HG02798 (cell line): ENCODE results near the gene NDUFV2.
"Not testable (repeated sequence)": the region's sequence is repeated elsewhere in the genome, so short reads cannot be mapped to it uniquely, and the experiment has no call there.

Experiments used
- ATAC-seq: cut with Tn5 transposase; IDR thresholded peaks from one replicate; pipeline ENCODE4 v1.9.1; 2021; ENCODE audit warnings: mild to moderate bottlenecking; ENCODE audit not compliant: unreplicated experiment, poor library complexity

NDUFV2 gene

GRCh38 chr18:9088727-9089126, 13.8 kb upstream of the NDUFV2 start:
- ATAC-seq = not testable (repeated sequence)

GRCh38 chr18:9090578-9090977, 11.9 kb upstream of the NDUFV2 start:
- no peak for ATAC-seq

DNA sequence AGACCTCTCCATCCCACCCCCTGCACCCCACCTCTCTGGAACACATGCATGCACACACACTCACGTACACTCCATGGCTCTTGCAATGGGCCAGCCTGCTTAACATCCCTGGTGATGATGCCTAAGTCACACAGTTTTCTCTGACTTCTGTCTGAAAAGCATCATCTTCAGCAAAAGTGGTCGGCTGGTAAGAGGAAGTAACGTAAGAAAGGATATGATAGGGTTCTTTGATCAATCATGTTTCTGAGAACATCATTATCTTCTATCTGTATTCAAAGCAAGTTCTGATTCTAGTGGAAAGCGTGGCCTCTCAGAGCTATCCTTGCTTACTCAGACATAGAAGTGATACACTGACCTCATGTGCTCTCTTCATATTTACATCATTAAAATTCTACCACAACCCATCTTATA, 11.4 kb upstream of the NDUFV2 start:
- ATAC-seq = no peak

- ATAC-seq = no peak
Measured at GRCh38 chr18:9092665-9093064, 9.8 kb upstream of the NDUFV2 start.

GRCh38 chr18:9093109-9093508, 9.4 kb upstream of the NDUFV2 start:
- not testable (repeated sequence) for ATAC-seq

DNA sequence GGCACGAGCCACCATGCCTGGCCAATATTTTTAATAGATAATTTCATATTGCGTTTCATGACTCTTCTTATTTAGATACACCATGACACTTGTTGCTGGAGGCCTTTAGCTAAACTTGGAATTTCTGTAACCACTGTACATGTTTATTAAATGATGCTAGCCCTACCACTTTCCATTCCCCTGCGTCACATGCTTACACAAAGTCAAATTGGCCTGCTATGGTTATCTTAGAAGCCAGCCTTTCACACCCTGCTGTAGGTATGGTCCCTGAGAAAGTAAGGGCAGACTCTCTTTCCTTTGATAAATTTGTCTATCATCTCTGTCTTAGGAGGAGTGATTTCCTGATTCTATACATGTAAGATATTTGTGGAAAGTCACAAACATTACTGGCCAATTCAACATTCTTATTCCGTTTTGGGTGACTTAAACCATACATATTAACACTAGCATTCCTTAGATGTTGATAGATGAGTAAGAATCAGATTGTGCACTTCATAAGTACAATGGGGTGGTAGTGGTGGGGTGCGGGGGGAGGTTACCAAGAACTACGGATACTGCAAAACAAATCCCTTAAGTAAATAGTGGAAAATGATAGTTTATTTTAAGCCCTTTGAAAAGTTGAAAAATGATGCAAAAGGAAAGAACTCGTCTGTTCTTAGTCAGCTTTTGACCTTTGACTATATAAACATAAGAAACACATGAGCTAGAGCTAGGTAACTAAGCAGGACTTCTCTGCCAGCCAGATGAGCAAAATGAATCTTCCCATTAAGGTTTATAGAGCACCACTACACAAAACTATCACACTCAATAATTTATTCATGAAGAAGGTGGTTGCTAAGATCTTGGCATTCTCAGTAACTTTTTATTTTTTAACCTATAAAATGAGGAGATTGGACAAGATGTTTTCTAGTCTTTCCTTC, 7.9 kb upstream of the NDUFV2 start:
- no peak for ATAC-seq

- peak; percentile 86 for ATAC-seq
Measured at GRCh38 chr18:9095297-9096006, 7.0 kb upstream of the NDUFV2 start.

DNA sequence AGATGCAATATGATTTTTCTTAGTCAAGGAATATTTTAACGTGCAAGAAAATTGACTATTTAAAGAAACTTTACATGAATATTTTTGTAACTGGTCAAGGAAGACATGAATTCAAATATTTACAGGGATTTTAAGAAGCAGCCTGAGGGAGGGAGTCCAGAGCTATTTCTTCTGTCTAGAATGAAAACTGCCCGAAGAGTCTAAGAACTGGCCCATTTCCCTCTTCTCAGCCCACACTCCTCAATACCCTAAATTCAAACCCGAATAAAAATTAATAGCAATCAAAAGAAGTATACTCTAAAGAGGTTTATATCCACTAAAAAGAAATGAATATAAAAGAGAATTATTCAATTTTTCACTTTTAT, 6.5 kb upstream of the NDUFV2 start:
- no peak for ATAC-seq

DNA sequence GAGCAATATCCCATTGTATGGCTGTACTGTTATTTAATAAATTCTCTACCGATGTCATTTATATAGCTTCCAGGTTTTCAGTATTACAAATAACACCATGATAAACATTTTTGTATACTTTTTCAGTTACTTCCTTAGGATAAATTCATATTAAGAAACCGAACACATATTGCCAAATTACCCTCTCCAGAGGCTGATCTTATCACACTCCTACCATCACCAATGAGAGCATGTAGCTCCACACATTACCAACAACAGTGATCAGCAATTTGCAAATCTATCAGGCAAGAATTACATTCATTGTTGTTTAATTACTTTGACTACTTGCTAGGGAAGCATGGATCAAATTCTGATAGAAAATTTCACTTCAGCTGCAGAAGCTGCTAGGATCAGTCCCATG, 5.8 kb upstream of the NDUFV2 start:
- no peak for ATAC-seq

- ATAC-seq = no peak
Measured at GRCh38 chr18:9097349-9097748, 5.2 kb upstream of the NDUFV2 start.

GRCh38 chr18:9100796-9101195, 1.7 kb upstream of the NDUFV2 start:
- ATAC-seq = no peak

GRCh38 chr18:9101730-9102507, 580 bp upstream of the NDUFV2 start:
- ATAC-seq = peak; percentile 1

GRCh38 chr18:9103376-9103873, 926 bp downstream of the NDUFV2 start:
- ATAC-seq = no peak

DNA sequence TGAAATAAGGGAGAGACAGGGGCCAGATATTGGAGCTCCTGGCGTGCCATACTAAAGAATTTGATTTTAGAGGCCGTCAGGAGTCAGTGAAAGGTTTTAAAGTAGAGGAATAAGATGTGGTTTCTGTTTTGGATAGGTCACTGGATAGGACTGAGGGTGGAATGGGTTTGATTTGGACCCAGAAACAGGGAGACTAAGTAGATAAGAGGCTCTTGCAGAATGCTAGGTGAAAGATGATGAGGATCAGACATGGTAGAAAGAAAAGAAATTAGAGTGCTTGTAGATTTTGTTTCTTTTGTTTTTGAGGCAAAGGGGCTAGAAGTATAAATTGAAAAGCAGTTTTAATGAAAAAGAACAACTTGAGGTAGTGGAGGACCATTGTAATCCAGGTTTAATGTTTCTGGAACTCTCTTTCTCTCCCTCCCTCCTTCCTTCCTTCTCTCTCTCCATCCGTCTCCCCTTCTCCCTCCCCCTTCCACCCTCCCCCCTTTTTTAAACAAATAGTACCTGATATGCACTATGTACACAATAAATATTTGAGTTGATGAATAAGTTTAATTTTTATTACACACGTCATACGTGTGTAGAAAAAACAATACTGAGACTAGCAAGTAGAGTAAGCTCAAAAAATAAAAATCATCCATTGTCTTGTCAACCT, 1.9 kb downstream of the NDUFV2 start:
- no peak for ATAC-seq

DNA sequence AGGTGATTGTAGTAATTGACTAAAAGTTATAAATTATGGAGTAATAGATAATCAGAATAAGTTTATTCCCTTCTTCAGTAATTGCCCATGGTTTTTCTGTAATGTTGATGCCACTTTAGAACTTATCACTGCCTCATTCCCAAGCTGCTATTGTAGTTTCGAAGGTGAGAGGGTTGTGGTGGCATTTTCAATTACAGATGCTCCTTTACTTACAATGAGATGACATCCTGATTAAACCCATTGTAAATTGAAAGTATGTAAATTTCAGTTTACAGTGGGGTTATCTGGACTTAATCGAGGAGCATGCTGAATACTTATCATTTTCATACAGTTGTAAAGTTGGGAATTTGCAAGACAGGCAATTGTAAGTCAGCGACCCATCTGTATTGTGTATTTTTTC, 2.9 kb downstream of the NDUFV2 start:
- no peak for ATAC-seq

DNA sequence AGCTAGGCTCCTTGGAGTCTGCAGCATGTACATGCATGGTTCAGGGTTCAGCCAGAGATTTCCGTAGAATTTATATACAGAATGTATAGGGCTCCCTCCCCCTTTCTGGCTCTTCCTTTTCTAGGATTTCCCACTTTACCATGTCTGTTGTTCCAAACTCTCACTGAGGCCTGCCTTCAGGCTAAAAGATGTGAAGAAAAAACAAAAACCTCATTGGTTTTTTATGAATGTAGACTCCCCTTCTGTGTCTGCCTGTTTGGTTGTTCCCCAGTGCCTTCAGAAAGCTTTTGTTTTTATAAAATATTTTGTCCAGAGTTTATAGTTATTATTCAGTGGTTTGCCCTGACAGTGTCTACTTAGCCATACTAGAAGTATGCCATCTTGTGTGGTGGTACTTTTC, 3.6 kb downstream of the NDUFV2 start:
- ATAC-seq = no peak

DNA sequence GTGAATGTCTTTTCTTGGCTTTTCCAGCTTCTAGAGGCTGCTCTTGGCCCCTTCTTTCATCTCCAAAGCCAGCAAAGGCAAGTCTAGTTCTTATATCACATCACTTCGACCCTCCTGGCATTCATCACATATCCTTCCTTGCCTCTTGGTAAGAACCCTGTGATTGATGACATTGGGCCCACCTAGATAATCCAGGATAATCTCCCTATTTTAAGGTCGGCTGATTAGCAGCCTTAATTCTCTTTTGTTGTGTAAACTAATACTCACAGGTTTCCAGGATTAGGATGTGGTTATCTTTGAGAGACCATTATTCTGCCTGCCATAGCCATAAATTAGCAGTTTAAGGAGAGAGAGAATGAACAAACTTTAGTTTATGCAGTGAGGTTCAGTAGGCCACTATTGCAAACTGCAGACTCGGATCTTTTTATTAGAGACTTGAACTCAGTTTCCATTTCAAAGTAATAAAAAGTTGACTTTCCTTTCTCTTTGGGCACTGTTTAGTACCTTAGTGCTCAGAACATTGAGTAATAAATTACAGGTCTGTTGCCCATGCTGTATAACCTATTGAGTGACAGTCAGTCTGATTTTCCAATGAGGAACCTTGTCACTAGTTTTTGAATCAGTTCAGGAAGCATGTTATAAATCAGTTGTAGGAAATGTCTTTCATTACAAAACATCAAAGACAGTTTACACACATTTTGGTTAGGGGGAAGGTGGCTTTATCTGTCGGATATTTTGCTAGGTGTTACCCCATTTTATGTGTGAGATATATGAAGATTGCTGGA, 4.5 kb downstream of the NDUFV2 start:
- ATAC-seq = no peak

DNA sequence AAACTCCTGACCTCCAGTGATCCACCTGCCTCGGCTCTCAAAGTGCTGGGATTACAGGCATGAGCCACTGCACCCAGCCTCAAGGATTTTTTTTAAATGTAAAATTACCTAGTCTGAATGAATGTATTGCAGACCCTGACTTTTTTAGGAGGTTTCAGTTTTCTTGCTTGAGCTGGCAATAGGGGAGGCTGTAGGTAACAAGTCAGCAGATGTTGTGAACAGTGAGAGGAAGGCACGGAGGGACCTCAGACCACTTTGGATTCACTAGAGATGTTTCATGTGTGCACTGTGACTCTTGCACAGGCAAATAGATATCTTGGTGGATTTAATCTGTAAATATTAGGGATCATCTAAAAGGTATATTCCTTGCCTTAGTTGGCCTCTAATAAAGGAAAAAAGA, 6.4 kb downstream of the NDUFV2 start:
- no peak for ATAC-seq

GRCh38 chr18:9109523-9109922, 7.0 kb downstream of the NDUFV2 start:
- ATAC-seq = no peak
